Measurements from ENCODE around the gene SPOP. TPM values are rescaled to one million over a fixed set of nuclear protein-coding genes. Genes with fewer than 3 reads are reported as not detected.
A peak's percentile ranks its signal among the peaks of the same experiment; 100 is the strongest.

SPOP gene
- total and polyA plus RNA-seq, 2 experiments from 2014 or later = 13.9 to 18.6 TPM

DNA sequence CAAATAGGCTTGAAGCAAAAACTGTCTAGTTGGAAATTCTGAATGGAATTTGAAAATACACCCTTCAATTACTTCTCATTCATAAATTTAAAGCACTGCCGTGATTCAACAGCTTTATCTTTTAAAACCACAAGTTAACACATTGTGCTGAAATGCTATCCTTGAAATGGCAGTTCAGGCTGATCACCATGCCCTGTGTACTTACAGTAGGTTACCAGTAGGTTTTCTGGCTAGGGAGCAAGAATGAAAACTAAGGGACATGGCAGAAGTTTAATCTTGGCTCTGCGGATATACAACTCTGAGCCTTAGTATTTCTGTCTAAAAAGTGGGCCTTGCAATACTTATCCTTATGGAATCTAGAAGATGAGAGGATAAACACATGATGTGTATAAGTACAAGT is 74.2 kb downstream of the SPOP start:
- H3K27me3 ChIP-seq (ENCODE audit: insufficient read depth) = no peaks in the 10 kb centered on the region
- DNase-seq (ENCODE audit: low spot score) (no peak), ATAC-seq (no peak)
- H3K4me3 ChIP-seq = no peak overlapping the region
- H3K36me3 Mint-ChIP-seq (ENCODE audit: low read depth) = peaks cover 35% of the 10 kb centered on the region; the same call in 2 of the 3 replicates
- H3K4me1 ChIP-seq (ENCODE audit: insufficient read depth) = no peaks in the 10 kb centered on the region
- H3K4me3 Mint-ChIP-seq = no peak overlapping the region
- TF ChIP-seq, protein P1, sequence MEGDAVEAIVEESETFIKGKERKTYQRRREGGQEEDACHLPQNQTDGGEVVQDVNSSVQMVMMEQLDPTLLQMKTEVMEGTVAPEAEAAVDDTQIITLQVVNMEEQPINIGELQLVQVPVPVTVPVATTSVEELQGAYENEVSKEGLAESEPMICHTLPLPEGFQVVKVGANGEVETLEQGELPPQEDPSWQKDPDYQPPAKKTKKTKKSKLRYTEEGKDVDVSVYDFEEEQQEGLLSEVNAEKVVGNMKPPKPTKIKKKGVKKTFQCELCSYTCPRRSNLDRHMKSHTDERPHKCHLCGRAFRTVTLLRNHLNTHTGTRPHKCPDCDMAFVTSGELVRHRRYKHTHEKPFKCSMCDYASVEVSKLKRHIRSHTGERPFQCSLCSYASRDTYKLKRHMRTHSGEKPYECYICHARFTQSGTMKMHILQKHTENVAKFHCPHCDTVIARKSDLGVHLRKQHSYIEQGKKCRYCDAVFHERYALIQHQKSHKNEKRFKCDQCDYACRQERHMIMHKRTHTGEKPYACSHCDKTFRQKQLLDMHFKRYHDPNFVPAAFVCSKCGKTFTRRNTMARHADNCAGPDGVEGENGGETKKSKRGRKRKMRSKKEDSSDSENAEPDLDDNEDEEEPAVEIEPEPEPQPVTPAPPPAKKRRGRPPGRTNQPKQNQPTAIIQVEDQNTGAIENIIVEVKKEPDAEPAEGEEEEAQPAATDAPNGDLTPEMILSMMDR (conservative IDR thresholded peaks at IDR 0.05; ENCODE audit: low read depth in 2 of 2) = peak in 1 of 2 experiments; percentile 12; a peak in 1 of 4 replicates
- TF ChIP-seq, protein P2, sequence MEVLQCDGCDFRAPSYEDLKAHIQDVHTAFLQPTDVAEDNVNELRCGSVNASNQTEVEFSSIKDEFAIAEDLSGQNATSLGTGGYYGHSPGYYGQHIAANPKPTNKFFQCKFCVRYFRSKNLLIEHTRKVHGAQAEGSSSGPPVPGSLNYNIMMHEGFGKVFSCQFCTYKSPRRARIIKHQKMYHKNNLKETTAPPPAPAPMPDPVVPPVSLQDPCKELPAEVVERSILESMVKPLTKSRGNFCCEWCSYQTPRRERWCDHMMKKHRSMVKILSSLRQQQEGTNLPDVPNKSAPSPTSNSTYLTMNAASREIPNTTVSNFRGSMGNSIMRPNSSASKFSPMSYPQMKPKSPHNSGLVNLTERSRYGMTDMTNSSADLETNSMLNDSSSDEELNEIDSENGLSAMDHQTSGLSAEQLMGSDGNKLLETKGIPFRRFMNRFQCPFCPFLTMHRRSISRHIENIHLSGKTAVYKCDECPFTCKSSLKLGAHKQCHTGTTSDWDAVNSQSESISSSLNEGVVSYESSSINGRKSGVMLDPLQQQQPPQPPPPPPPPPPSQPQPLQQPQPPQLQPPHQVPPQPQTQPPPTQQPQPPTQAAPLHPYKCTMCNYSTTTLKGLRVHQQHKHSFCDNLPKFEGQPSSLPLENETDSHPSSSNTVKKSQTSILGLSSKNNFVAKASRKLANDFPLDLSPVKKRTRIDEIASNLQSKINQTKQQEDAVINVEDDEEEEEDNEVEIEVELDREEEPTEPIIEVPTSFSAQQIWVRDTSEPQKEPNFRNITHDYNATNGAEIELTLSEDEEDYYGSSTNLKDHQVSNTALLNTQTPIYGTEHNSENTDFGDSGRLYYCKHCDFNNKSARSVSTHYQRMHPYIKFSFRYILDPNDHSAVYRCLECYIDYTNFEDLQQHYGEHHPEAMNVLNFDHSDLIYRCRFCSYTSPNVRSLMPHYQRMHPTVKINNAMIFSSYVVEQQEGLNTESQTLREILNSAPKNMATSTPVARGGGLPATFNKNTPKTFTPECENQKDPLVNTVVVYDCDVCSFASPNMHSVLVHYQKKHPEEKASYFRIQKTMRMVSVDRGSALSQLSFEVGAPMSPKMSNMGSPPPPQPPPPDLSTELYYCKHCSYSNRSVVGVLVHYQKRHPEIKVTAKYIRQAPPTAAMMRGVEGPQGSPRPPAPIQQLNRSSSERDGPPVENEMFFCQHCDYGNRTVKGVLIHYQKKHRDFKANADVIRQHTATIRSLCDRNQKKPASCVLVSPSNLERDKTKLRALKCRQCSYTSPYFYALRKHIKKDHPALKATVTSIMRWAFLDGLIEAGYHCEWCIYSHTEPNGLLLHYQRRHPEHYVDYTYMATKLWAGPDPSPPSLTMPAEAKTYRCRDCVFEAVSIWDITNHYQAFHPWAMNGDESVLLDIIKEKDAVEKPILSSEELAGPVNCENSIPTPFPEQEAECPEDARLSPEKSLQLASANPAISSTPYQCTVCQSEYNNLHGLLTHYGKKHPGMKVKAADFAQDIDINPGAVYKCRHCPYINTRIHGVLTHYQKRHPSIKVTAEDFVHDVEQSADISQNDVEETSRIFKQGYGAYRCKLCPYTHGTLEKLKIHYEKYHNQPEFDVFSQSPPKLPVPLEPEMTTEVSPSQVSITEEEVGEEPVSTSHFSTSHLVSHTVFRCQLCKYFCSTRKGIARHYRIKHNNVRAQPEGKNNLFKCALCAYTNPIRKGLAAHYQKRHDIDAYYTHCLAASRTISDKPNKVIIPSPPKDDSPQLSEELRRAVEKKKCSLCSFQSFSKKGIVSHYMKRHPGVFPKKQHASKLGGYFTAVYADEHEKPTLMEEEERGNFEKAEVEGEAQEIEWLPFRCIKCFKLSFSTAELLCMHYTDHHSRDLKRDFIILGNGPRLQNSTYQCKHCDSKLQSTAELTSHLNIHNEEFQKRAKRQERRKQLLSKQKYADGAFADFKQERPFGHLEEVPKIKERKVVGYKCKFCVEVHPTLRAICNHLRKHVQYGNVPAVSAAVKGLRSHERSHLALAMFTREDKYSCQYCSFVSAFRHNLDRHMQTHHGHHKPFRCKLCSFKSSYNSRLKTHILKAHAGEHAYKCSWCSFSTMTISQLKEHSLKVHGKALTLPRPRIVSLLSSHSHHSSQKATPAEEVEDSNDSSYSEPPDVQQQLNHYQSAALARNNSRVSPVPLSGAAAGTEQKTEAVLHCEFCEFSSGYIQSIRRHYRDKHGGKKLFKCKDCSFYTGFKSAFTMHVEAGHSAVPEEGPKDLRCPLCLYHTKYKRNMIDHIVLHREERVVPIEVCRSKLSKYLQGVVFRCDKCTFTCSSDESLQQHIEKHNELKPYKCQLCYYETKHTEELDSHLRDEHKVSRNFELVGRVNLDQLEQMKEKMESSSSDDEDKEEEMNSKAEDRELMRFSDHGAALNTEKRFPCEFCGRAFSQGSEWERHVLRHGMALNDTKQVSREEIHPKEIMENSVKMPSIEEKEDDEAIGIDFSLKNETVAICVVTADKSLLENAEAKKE (CRISPR knock-in tag; IDR thresholded peaks at IDR 0.05) = no peak
- no peaks in the 10 kb centered on the region for H3K4me1 Mint-ChIP-seq
- H3K27ac Mint-ChIP-seq = no peak overlapping the region
- no peak overlapping the region for H2AFZ ChIP-seq
- H3K4me2 ChIP-seq = no peak overlapping the region
- H3K27ac ChIP-seq (ENCODE audit: low read depth) = no peak overlapping the region
- peaks cover 2% of the 10 kb centered on the region for H3K27me3 Mint-ChIP-seq (ENCODE audit: insufficient read depth, low read depth, poor library complexity)
- no peaks in the 10 kb centered on the region for H3K36me3 ChIP-seq (ENCODE audit: insufficient read depth)
- no peaks in the 10 kb centered on the region for H3K9me3 Mint-ChIP-seq
- H3K79me2 ChIP-seq (replicated peaks; ENCODE audit: insufficient read depth) = no peaks in the 10 kb centered on the region
- H3K9me2 ChIP-seq (ENCODE audit: insufficient read depth) = no peaks in the 10 kb centered on the region
- H3F3A ChIP-seq (replicated peaks; ENCODE audit: low read depth) = no peaks in the 10 kb centered on the region
- H4K20me1 ChIP-seq (replicated peaks; ENCODE audit: insufficient read depth) = no peaks in the 10 kb centered on the region

DNA sequence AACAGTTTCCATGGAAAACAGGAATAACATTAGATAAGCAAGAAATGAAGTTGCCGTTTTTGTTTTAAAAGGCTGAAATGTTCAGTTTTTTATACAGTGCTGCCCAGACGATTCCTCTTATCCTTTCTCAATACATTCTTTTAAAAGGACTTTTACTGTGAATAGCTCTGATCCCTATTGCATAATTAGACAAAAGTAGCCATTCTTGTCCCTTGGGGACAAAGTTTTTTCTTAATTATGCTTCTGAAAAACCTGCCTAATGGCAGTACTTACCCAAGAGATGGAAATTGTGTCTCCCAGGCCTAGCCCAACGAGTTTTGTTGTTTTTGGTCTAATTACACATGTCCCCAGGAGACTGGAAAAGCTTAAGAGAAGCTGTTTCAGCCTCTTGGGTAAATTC is 74.7 kb downstream of the SPOP start:
- H3K4me1 ChIP-seq (ENCODE audit: insufficient read depth) = no peaks in the 10 kb centered on the region
- no peaks in the 10 kb centered on the region for H4K20me1 ChIP-seq (replicated peaks; ENCODE audit: insufficient read depth)
- H3K27me3 Mint-ChIP-seq (ENCODE audit: insufficient read depth, low read depth, poor library complexity) = peaks cover 2% of the 10 kb centered on the region
- H3K4me2 ChIP-seq = no peak overlapping the region
- H3K9me2 ChIP-seq (ENCODE audit: insufficient read depth) = no peaks in the 10 kb centered on the region
- H3F3A ChIP-seq (replicated peaks; ENCODE audit: low read depth) = no peaks in the 10 kb centered on the region
- H3K27me3 ChIP-seq (ENCODE audit: insufficient read depth) = no peaks in the 10 kb centered on the region
- ATAC-seq = no peak
- H3K27ac ChIP-seq (ENCODE audit: low read depth) = no peak overlapping the region
- no peaks in the 10 kb centered on the region for H3K79me2 ChIP-seq (replicated peaks; ENCODE audit: insufficient read depth)
- H3K36me3 ChIP-seq (ENCODE audit: insufficient read depth) = no peaks in the 10 kb centered on the region
- H3K4me3 Mint-ChIP-seq = no peak overlapping the region
- no peaks in the 10 kb centered on the region for H3K4me1 Mint-ChIP-seq
- no peak overlapping the region for H2AFZ ChIP-seq
- peaks cover 35% of the 10 kb centered on the region; the same call in 2 of the 3 replicates for H3K36me3 Mint-ChIP-seq (ENCODE audit: low read depth)
- DNase-seq (ENCODE audit: low spot score) = no peak
- no peak overlapping the region for H3K27ac Mint-ChIP-seq
- no peak overlapping the region for H3K4me3 ChIP-seq
- no peaks in the 10 kb centered on the region for H3K9me3 Mint-ChIP-seq
- TF ChIP-seq, protein P3, sequence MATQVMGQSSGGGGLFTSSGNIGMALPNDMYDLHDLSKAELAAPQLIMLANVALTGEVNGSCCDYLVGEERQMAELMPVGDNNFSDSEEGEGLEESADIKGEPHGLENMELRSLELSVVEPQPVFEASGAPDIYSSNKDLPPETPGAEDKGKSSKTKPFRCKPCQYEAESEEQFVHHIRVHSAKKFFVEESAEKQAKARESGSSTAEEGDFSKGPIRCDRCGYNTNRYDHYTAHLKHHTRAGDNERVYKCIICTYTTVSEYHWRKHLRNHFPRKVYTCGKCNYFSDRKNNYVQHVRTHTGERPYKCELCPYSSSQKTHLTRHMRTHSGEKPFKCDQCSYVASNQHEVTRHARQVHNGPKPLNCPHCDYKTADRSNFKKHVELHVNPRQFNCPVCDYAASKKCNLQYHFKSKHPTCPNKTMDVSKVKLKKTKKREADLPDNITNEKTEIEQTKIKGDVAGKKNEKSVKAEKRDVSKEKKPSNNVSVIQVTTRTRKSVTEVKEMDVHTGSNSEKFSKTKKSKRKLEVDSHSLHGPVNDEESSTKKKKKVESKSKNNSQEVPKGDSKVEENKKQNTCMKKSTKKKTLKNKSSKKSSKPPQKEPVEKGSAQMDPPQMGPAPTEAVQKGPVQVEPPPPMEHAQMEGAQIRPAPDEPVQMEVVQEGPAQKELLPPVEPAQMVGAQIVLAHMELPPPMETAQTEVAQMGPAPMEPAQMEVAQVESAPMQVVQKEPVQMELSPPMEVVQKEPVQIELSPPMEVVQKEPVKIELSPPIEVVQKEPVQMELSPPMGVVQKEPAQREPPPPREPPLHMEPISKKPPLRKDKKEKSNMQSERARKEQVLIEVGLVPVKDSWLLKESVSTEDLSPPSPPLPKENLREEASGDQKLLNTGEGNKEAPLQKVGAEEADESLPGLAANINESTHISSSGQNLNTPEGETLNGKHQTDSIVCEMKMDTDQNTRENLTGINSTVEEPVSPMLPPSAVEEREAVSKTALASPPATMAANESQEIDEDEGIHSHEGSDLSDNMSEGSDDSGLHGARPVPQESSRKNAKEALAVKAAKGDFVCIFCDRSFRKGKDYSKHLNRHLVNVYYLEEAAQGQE (IDR thresholded peaks at IDR 0.05; ENCODE audit: unreplicated experiment) = no peak
- no peak for TF ChIP-seq EZH2phosphoT487 (IDR thresholded peaks at IDR 0.05; ENCODE audit: unreplicated experiment)
- no peak for TF ChIP-seq ZNF114 (CRISPR knock-in tag; IDR thresholded peaks at IDR 0.05)
- TF ChIP-seq POLR2AphosphoS5 (IDR thresholded peaks at IDR 0.05; ENCODE audit: low read depth) = no peak
- TF ChIP-seq JUNB (IDR thresholded peaks at IDR 0.05; ENCODE audit: unreplicated experiment) = no peak
- TF ChIP-seq, protein P1 (conservative IDR thresholded peaks at IDR 0.05; ENCODE audit: low read depth in 2 of 2) = no peak
- TF ChIP-seq STAT1 (IDR thresholded peaks at IDR 0.05; ENCODE audit: unreplicated experiment) = no peak

All from GM23338 (cell line).